ENCODE measurements around the gene TMEM139.

GRCh38 chr7:143252006-143252405, 32.8 kb upstream of the TMEM139 start:
- TF ChIP-seq, protein P1, sequence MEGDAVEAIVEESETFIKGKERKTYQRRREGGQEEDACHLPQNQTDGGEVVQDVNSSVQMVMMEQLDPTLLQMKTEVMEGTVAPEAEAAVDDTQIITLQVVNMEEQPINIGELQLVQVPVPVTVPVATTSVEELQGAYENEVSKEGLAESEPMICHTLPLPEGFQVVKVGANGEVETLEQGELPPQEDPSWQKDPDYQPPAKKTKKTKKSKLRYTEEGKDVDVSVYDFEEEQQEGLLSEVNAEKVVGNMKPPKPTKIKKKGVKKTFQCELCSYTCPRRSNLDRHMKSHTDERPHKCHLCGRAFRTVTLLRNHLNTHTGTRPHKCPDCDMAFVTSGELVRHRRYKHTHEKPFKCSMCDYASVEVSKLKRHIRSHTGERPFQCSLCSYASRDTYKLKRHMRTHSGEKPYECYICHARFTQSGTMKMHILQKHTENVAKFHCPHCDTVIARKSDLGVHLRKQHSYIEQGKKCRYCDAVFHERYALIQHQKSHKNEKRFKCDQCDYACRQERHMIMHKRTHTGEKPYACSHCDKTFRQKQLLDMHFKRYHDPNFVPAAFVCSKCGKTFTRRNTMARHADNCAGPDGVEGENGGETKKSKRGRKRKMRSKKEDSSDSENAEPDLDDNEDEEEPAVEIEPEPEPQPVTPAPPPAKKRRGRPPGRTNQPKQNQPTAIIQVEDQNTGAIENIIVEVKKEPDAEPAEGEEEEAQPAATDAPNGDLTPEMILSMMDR (IDR thresholded peaks at IDR 0.05) = no peak
- TF ChIP-seq SOX15 (CRISPR knock-in tag; IDR thresholded peaks at IDR 0.05) = no peak
- TF ChIP-seq IRF2 (CRISPR knock-in tag; IDR thresholded peaks at IDR 0.05; ENCODE audit: borderline replicate concordance, low read depth) = no peak
- TF ChIP-seq, protein P2, sequence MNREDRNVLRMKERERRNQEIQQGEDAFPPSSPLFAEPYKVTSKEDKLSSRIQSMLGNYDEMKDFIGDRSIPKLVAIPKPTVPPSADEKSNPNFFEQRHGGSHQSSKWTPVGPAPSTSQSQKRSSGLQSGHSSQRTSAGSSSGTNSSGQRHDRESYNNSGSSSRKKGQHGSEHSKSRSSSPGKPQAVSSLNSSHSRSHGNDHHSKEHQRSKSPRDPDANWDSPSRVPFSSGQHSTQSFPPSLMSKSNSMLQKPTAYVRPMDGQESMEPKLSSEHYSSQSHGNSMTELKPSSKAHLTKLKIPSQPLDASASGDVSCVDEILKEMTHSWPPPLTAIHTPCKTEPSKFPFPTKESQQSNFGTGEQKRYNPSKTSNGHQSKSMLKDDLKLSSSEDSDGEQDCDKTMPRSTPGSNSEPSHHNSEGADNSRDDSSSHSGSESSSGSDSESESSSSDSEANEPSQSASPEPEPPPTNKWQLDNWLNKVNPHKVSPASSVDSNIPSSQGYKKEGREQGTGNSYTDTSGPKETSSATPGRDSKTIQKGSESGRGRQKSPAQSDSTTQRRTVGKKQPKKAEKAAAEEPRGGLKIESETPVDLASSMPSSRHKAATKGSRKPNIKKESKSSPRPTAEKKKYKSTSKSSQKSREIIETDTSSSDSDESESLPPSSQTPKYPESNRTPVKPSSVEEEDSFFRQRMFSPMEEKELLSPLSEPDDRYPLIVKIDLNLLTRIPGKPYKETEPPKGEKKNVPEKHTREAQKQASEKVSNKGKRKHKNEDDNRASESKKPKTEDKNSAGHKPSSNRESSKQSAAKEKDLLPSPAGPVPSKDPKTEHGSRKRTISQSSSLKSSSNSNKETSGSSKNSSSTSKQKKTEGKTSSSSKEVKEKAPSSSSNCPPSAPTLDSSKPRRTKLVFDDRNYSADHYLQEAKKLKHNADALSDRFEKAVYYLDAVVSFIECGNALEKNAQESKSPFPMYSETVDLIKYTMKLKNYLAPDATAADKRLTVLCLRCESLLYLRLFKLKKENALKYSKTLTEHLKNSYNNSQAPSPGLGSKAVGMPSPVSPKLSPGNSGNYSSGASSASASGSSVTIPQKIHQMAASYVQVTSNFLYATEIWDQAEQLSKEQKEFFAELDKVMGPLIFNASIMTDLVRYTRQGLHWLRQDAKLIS (CRISPR knock-in tag; IDR thresholded peaks at IDR 0.05; ENCODE audit: borderline replicate concordance) = no peak
- TF ChIP-seq ZNF532 (CRISPR knock-in tag; IDR thresholded peaks at IDR 0.05; ENCODE audit: borderline replicate concordance) = no peak
